Sigmoid colon (tissue), 4 donors: ENCODE measurements around the gene THOC5.

ENCODE experiments used
- CTCF ChIP-seq, 4 experiments: fragments of 450-650 bp in 3 of 4; fragments of 200-600 bp in 1 of 4; IDR thresholded peaks; one replicate each; pipeline ENCODE4 v1.5.1; 2016 to 2019; ENCODE audit warnings: antibody characterized with exemption in 4 of 4, mild to moderate bottlenecking in 3 of 4, moderate library complexity in 2 of 4
- POLR2A ChIP-seq, 2 donors: fragments of 450-650 bp; IDR thresholded peaks; one replicate each; pipeline ENCODE4 v1.6.1; 2016; ENCODE audit warnings: antibody characterized with exemption in 2 of 2, mild to moderate bottlenecking in 2 of 2, moderate library complexity in 2 of 2
- POLR2AphosphoS5 ChIP-seq, 4 donors: sonication (generic); formaldehyde crosslinking; IDR thresholded peaks; one replicate each; pipeline ENCODE4 v1.6.1; 2017; ENCODE audit warnings: antibody characterized with exemption in 4 of 4

DNA sequence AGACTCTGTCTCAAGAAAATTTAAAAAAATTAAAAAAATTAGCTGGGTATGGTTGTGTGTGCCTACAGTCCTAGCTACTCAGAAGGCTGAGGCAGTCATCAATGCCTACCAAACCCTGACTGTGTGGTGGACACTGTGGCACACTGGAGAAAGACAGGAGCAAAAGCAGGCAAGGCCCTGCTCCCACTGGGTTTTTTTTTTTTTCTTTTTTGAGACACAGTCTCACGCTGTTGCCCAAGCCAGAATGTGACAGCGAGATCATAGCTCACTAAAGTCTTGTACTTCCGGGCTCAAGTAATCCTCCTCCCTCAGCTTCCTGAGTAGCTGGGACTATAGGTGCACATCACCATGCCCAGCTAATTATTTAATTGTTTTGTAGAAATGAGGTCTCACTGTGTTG is 68.9 kb downstream of the THOC5 start:
- TF ChIP-seq CTCF (IDR thresholded peaks at IDR 0.05), result no peak
- TF ChIP-seq POLR2A (IDR thresholded peaks at IDR 0.05), result no peak
- no peak for TF ChIP-seq POLR2AphosphoS5 (IDR thresholded peaks at IDR 0.05)
